ENCODE data around the gene NOC3L. TPM values are rescaled to one million over a fixed set of nuclear protein-coding genes. Genes with fewer than 3 reads are reported as not detected.

The NOC3L gene
- total and polyA plus RNA-seq, 2 of the 4 experiments (the other 2 are of a cell fraction), result 11.9 to 26.5 TPM

GRCh38 chr10:94407668-94408067 lies 44.9 kb upstream of the NOC3L start:
- no peak overlapping the region for H4K8ac ChIP-seq (ENCODE audit: low read depth in 2 of 2, low read length in 2 of 2)
- H3K14ac ChIP-seq (replicated peaks; ENCODE audit: low read depth, low read length), result no peak overlapping the region
- H3K79me1 ChIP-seq (ENCODE audit: low read depth in 1 of 2, low read length in 2 of 2), result peaks cover 14 to 46% of the 10 kb centered on the region in 2 experiments
- H2BK20ac ChIP-seq (ENCODE audit: low read depth, low read length), result no peak overlapping the region
- H2BK15ac ChIP-seq (ENCODE audit: low read depth, low read length), result no peak overlapping the region
- H3K27ac ChIP-seq (ENCODE audit: insufficient read depth, low read length), result no peak overlapping the region
- no peak overlapping the region for H3K18ac ChIP-seq (ENCODE audit: low read depth, low read length)
- DNase-seq (no peak), ATAC-seq (ENCODE audit: low read depth) (no peak)
- no peak overlapping the region for H3K56ac ChIP-seq (ENCODE audit: extremely low read depth, insufficient read depth, low read length)
- no peak overlapping the region for H3K9ac ChIP-seq (ENCODE audit: low read depth, low read length)
- peaks cover 3% of the 10 kb centered on the region for H3K4me1 ChIP-seq (ENCODE audit: control insufficient read depth, insufficient read depth, low read length)
- no peak overlapping the region for H3K4me2 ChIP-seq (ENCODE audit: low read depth, low read length)
- no peak overlapping the region for H2BK120ac ChIP-seq (ENCODE audit: low read depth, low read length)
- H3K4me3 ChIP-seq (ENCODE audit: insufficient read depth, low read depth, low read length), result no peak overlapping the region
- in situ Hi-C loops (cut with MboI; ENCODE audit: low sequenced_read_pairs), result no loop called here
- intact Hi-C loops (cut with micrococcal nuclease), result no loop called here
- BruUV-seq (replicated peaks), result no TSS peak
- H3K4ac ChIP-seq (ENCODE audit: low read depth, low read length), result no peak overlapping the region
- H3K27me3 ChIP-seq (ENCODE audit: control insufficient read depth, insufficient read depth, low read length), result no peaks in the 10 kb centered on the region
- no peak overlapping the region for H2AK5ac ChIP-seq (ENCODE audit: low read depth, low read length)
- H4K20me1 ChIP-seq (ENCODE audit: insufficient read depth, low read length), result peaks cover 8% of the 10 kb centered on the region; the same call in 1 of the 2 replicates
- POLR2A ChIA-PET (ENCODE audit: unreplicated experiment), result interaction anchor here (1.0 kb wide), 1 partner anchor 309 kb away, joined by 3 read pairs; no protein-coding TSS in a partner anchor
- H3K23ac ChIP-seq (ENCODE audit: low read depth, low read length), result no peak overlapping the region
- no peaks in the 10 kb centered on the region for H3K9me3 ChIP-seq (ENCODE audit: control insufficient read depth, insufficient read depth, low read length)
- no peak overlapping the region for H2AFZ ChIP-seq (replicated peaks; ENCODE audit: low read length, poor library complexity)
- no CpG with 5 or more reads among the region's 3 CpGs for WGBS, 2 experiments (ENCODE audit: extremely low coverage in 2 of 2, insufficient read length in 1 of 2)
- dilution Hi-C loops (cut with HindIII; ENCODE audit: low sequenced_read_pairs, unreplicated experiment), result no loop called here
- H4K5ac ChIP-seq (ENCODE audit: low read depth, low read length), result no peak overlapping the region
- H2BK5ac ChIP-seq (ENCODE audit: low read depth, low read length, poor library complexity, severe bottlenecking), result no peak overlapping the region
- CTCF ChIA-PET, result interaction anchor here (0.7 to 1.9 kb wide), 2 partner anchors 64 to 1967 kb away, joined by 3 to 6 read pairs; no protein-coding TSS in a partner anchor
- no peak overlapping the region for H4K91ac ChIP-seq (ENCODE audit: insufficient read depth, low read depth, low read length)
- H3K9me1 ChIP-seq (ENCODE audit: insufficient read depth, low read length), result no peaks in the 10 kb centered on the region
- H2AK9ac ChIP-seq (replicated peaks; ENCODE audit: low read depth, low read length, poor library complexity), result no peak overlapping the region
- H3K36me3 ChIP-seq (ENCODE audit: control insufficient read depth, insufficient read depth, low read length), result no peaks in the 10 kb centered on the region
- TF ChIP-seq USF2 (IDR thresholded peaks at IDR 0.05; ENCODE audit: low read depth, low read length), result no peak
- no peak for TF ChIP-seq BHLHE40 (IDR thresholded peaks at IDR 0.05; ENCODE audit: low read depth, low read length)
- no peak for TF ChIP-seq RAD21 (IDR thresholded peaks at IDR 0.05; ENCODE audit: low read length)
- no peak for TF ChIP-seq NFE2L2 (IDR thresholded peaks at IDR 0.05; ENCODE audit: low read depth, low read length)
- TF ChIP-seq FOS (IDR thresholded peaks at IDR 0.05; ENCODE audit: low read depth, low read length), result no peak
- TF ChIP-seq RFX5 (IDR thresholded peaks at IDR 0.05; ENCODE audit: low read depth, low read length), result no peak
